Ishikawa (cell line): ENCODE results near the gene ETV6.

Experiments used
- CEBPB ChIP-seq: IDR thresholded peaks from 2 replicates; pipeline ENCODE4 v1.6.1; 2012
- CREB1 ChIP-seq: IDR thresholded peaks from 2 replicates; pipeline ENCODE4 v1.6.1; 2012; ENCODE audit warnings: low read depth
- EGR1 ChIP-seq: IDR thresholded peaks from 2 replicates; pipeline ENCODE4 v1.6.1; 2012
- EP300 ChIP-seq: IDR thresholded peaks from 2 replicates; pipeline ENCODE4 v1.6.1; 2012; ENCODE audit warnings: borderline replicate concordance
- FOXM1 ChIP-seq: IDR thresholded peaks from 2 replicates; pipeline ENCODE4 v1.6.1; 2012; ENCODE audit warnings: low read depth, borderline replicate concordance
- MAX ChIP-seq: IDR thresholded peaks from 2 replicates; pipeline ENCODE4 v1.6.1; 2012
- NFIC ChIP-seq: IDR thresholded peaks from 2 replicates; pipeline ENCODE4 v1.6.1; 2012
- RAD21 ChIP-seq: IDR thresholded peaks from 2 replicates; pipeline ENCODE4 v1.6.1; 2012; ENCODE audit warnings: low read depth
- REST ChIP-seq: IDR thresholded peaks from 2 replicates; pipeline ENCODE4 v1.6.1; 2012; ENCODE audit warnings: low read depth, mild to moderate bottlenecking
- TAF1 ChIP-seq: IDR thresholded peaks from 2 replicates; pipeline ENCODE4 v1.6.1; 2012; ENCODE audit warnings: low read depth, mild to moderate bottlenecking
- TCF12 ChIP-seq: IDR thresholded peaks from 2 replicates; pipeline ENCODE4 v1.6.1; 2012; ENCODE audit warnings: low read depth
- TEAD4 ChIP-seq: IDR thresholded peaks from 2 replicates; pipeline ENCODE4 v1.6.1; 2012
- USF1 ChIP-seq: IDR thresholded peaks from 2 replicates; pipeline ENCODE4 v1.6.1; 2012
- YY1 ChIP-seq: IDR thresholded peaks from 2 replicates; pipeline ENCODE4 v1.6.1; 2012; ENCODE audit warnings: low read depth
- ZBTB7A ChIP-seq: IDR thresholded peaks from 2 replicates; pipeline ENCODE4 v1.6.1; 2012; ENCODE audit warnings: low read depth

ETV6 gene

GRCh38 chr12:11687528-11687927 lies 38.1 kb downstream of the ETV6 start:
- TF ChIP-seq CREB1 = no peak
- no peak for TF ChIP-seq YY1
- TF ChIP-seq ZBTB7A = no peak
- TF ChIP-seq TAF1 = no peak
- TF ChIP-seq USF1 = no peak
- no peak for TF ChIP-seq MAX
- no peak for TF ChIP-seq RAD21
- no peak for TF ChIP-seq EP300
- no peak for TF ChIP-seq TEAD4
- no peak for TF ChIP-seq CEBPB

- TF ChIP-seq TCF12 (no peak), RAD21 (no peak), CREB1 (no peak), USF1 (no peak), EP300 (no peak), ZBTB7A (no peak), CEBPB (no peak), EGR1 (no peak), MAX (no peak), FOXM1 (no peak), REST (no peak), TAF1 (no peak), TEAD4 (no peak), YY1 (no peak), NFIC (no peak)
Measured at GRCh38 chr12:11688379-11688778, 38.9 kb downstream of the ETV6 start.

- TF ChIP-seq CREB1 = no peak
- no peak for TF ChIP-seq CEBPB
- no peak for TF ChIP-seq MAX
- no peak for TF ChIP-seq ZBTB7A
- no peak for TF ChIP-seq RAD21
- TF ChIP-seq EGR1 = no peak
- TF ChIP-seq EP300 = no peak
- TF ChIP-seq TEAD4 = no peak
- no peak for TF ChIP-seq NFIC
- TF ChIP-seq TAF1 = no peak
- TF ChIP-seq USF1 = no peak
- no peak for TF ChIP-seq REST
- no peak for TF ChIP-seq TCF12
- TF ChIP-seq YY1 = no peak
- no peak for TF ChIP-seq FOXM1
Measured at GRCh38 chr12:11688831-11689230, 39.4 kb downstream of the ETV6 start.

- TF ChIP-seq YY1 = no peak
- TF ChIP-seq EGR1 = no peak
- TF ChIP-seq RAD21 = no peak
- TF ChIP-seq TAF1 = no peak
- no peak for TF ChIP-seq ZBTB7A
- TF ChIP-seq MAX = no peak
- TF ChIP-seq NFIC = no peak
- TF ChIP-seq TCF12 = no peak
- TF ChIP-seq REST = no peak
- TF ChIP-seq CREB1 = no peak
- no peak for TF ChIP-seq FOXM1
- TF ChIP-seq USF1 = no peak
- TF ChIP-seq EP300 = no peak
- TF ChIP-seq TEAD4 = no peak
- no peak for TF ChIP-seq CEBPB
Measured at GRCh38 chr12:11689591-11690186, 40.2 kb downstream of the ETV6 start.
